GM21786 (cell line): ENCODE results near the gene GRK3.

Experiments used
- ATAC-seq: cut with Tn5 transposase; IDR thresholded peaks from one replicate; pipeline ENCODE4 v1.9.1; 2021; ENCODE audit not compliant: unreplicated experiment

GRK3 gene

DNA sequence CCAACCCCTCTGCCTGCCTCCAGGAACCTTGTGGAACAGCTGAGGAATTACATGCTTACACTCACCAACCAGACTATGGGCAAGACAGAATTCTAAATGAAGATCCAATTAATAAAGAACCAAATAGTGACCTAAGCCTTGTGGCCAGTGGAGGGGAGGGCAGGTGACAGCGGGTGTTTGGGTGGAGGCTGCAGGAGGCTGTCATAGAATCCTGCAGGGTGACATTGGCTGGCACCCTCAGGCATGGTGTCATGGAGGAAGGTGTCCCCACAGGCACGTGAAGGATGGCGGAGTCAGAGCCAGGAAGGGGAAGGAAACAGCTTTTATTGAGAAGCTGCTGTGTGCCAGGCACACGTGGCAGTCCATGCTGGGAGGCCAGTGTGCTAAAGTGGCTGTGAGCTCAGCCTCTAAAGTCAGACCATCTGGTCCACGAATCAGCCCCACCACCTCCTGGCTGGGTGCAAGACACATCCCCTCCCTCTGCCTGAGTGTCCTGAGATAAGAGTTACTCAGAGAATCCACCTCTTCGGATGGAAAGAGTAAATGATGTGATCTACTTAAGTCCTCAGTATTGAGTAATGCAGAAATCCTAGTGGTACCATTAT is 186.2 kb downstream of the GRK3 start:
- no peak for ATAC-seq

DNA sequence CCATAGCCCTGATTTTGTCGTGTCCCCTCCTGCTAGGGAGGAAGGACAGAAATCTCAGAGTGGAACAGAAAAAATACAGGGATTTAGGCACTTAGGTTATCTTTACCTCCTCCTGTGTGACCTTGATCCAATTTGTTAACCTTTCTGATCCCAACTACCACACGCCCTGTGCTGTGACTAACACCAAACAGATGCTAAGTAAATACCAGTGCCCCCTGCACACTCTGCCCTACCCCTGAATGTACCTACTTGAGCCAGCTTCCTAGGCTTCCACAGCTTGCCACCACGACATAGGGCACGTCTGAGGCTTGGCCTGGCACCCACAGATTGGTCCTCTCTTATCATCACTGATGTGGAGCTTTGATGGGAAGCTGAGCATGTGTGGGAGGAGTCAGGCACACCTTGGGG is 186.7 kb downstream of the GRK3 start:
- no peak for ATAC-seq

DNA sequence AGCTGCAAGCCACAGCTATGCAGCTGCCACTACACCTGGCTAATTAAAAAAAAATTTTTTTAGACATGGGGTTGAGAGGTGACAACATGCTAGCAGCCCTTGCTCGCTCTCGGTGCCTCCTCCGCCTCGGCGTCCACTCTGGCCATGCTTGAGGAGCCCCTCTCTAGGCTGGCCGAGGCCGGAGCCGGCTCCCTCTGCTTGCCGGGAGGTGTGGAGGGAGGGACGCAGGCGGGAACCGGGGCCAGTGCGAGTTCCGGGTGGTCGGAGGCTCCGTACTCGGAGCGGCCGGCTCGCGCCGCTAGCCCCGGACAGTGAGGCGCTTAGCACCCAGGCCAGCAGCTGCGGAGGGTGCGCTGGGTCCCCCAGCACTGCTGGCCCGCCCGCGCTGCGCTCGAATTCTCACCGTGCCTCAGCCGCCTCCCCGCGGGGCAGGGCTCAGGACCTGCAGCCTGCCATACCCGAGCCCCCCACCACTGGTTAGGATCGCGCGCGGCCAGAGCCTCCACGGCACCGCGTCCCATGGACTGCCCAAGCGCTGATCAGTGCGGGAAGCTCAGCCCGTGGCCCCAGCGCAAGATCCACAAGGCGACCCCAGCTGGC is 188.2 kb downstream of the GRK3 start:
- ATAC-seq: no peak

DNA sequence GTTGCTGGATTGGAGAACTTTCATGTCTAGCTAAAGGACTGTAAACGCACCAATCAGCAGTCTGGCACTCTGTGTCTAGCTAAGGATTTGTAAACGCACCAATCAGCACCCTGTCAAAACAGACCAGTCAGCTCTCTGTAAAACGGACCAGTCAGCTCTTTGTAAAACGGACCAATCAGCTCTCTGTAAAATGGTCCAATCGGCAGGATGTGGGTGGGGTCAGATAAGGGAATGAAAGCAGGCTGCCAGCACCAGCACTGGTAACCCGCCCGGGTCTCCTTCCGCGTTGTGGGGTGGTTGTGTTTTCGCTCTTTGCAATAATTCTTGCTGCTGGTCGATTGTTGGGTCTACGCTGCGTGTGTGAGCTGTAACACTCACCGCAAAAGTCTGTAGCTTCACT is 188.8 kb downstream of the GRK3 start:
- no peak for ATAC-seq

DNA sequence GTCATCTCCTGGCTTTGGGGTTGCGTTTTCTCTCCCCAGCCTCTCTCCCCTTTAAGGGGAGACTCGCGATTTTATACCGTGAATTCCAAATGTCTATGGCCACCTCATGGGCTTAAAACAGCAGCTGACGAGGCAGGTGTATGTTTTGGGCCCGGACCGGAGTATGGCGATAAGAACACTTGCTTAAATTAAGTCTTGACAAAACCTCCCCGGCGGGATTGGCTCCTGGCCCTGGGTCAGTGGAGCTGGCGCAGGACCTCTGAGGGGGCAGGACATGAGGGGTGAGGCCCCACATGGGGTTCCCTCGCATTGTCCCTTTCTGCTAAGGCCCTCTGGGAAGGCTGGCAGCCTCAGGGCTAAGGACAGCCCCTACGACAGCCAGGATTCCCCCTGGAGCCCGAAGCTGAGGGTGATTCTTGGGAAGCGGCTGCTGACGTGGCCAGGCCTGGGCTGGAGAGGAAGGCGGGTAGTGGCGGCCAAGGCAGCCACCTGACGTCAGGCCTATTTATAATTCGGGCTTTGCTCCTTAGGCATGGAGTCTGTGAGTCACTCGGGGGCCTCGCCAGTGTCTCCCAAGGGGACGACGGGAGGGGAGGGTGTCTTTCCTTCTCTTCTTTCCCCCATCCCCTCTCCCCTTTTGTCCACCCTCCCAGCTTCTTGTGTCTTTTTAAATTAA is 190.2 kb downstream of the GRK3 start:
- no peak for ATAC-seq

DNA sequence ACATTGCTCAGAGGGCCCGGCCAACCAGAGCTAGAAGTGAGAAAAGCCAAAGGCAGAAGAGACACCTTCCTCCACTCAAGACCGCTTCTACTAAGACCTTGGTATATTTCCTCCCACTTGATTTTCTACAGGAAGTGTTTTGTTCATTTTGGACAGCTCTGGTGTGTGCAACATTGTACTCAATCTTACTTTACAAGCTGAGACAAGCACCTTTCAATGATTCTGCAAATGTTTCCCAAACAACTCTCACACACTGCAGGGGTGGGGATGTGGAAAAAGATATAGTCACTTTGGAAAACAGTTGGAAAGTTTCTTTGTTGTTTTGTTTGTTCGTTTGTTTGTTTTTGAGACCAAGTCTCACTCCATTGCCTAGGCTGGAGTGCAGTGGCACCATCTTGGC is 193.2 kb downstream of the GRK3 start:
- no peak for ATAC-seq

DNA sequence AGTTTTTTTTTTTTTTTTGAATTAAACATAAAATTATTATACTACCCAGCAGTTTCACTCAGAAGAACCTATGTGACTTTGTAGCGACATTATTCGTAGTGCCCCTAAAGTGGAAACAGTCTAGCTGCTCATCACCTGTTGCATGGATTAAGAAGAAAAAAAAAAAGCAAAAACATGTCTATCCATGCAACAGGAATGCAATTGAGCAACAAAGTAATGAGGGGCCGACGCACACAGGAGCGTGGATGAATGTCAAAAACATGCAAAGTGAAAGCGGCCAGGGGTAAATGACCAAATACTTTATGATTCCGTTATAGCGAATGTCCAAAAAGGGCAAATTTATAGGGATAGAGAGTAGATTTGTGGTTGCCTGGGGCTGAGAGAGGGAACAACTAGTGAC is 193.8 kb downstream of the GRK3 start:
- ATAC-seq: no peak

DNA sequence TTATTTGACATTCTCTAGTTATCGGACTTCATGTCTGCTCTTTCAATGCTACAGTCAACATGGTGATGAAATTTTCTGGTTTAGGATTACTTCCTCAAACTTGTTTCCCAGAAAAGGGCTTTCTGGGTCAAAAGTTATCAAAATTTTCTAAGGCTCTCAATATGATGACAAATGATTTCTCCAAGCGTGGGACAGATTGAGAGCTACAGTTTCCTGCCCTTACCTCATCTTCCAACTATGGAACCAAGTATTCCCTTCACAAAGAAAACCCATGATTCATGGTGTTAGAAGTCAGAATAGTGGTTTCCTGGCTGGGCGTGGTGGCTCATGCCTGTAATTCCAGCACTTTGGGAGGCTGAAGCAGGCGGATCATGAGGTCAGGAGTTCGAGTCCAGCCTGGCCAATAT is 195.4 kb downstream of the GRK3 start:
- ATAC-seq: no peak

DNA sequence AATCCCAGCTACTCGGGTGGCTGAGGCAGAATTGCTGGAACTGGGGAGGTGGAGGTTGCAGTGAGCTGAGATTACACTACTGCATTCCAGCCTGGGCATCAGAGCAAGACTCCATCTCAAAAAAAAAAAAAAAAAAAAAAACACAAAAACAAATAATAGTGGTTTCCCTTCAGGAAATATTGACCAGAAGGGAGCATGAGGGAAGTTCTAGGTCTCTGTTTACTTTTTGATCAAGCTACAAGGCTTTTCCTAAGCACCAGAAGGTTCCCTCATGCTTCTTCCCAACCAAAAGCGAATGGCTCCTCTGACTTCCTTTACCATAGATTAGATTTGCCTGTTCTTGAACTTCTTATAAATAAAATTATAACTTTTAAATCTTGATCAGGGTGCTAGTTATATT is 195.8 kb downstream of the GRK3 start:
- ATAC-seq: no peak

DNA sequence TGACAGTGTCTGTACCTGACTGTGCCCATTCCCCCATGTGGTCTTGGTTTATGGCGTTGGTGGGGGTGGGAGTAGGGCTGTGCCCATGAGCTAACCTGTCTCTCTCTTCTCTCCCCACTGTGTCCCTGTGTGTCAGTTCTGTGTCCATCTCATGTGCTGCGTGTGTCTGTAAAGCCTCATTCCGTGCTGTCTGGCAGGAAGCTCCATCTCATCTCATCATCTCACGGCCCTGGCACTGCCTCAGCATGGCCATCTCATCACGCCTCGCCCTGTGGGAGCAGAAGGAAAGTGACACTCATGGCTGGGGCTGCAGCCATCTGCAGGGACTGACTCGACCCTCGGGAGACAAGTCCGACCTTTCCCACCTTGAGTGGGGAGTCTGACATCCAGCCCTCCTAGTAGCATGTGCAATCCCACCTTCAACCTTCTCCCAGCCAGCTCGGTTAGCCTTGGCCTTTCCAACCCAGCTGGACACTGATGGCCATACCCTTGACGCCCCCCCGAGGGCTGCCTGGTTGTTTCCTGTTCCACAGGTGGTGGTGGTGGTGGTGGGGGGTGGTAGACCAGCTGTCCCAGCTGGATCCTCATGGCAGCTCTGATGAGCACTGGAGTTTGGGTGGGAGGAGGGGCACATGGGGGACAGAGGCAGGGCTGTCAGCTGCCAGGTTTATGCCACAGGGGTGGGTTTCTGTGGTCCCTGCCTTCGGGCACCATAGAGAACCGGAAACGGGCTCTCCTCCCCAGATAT is 196.5 kb downstream of the GRK3 start:
- no peak for ATAC-seq

DNA sequence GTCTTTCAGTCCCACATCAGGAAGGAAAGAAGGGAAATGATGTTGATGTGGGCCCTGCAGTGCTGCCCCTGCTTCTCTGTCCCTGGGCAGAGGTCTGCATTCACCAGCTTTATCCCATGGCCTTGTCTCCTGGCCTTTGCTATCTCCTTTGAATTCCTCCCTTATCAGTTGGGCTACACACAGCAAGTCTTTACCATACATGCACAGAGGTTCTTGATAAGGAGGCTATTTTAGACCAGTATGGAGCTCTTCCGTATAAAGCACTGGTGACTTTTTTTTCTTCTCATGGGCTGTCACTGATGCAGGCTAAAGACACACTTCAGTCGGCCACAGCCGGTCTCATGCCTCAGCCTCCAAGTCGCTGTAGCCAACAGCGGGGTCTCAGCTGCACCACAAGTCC is 197.7 kb downstream of the GRK3 start:
- ATAC-seq: no peak

DNA sequence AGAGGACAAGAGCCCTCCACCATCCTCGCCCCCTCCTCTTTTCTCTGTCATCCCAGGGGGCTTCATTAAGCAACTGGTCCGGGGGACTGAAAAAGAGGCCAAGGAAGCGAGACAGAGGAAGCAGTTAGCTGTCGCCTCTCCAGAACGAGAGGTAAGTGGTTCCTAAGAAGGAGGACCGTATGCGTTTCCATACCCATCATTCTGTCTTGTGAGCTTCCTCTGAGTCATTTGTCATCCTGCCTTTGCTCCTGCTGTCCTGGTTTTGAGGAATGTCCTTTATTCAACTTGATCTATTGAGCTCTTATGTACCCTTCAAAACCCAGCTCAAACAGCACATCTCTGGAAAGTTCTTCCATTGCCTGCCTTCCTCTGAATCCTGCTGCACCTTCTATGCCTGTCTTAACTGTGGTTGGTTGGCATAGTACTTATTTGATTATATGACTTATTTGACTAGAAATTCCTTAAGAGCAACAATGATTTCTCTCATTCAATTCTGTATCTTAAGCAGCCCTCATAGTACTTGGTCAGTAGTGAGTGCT is 198.8 kb downstream of the GRK3 start:
- no peak for ATAC-seq

DNA sequence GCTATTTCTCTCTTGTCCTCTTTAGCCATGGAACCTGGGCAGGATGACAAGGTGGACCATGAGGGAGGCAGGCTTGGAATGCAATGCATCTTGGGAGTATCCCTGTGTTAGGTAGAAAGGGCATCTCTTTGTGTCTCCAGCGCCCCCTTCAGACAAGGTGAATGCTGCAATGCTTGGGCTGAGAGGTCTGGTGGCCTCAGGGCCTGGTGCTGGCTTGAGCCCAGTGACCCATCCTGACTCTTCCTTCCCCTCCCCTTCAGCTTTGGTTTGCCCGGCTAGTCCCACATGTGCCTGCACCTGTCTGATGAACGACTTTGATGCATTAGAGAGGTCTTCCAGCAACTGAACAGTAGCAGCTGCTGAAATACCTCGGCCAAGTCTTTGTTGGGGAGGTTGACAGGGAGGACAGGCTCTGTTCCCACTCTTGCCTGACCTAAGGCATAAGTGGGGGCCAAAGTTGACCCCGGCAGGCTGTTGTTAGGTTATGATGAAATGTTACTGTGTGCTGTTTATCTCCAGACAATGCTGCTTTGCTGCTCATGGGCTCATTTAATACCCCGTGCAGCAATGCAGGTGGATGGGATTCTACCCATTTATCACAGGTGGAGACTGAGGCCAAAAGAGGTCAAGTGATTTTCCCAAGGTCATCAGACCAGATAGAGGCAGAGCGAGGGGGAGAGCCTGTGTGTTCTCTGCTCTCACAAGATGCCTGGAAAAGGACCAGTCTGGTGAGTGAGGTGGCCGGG is 200.0 kb downstream of the GRK3 start:
- ATAC-seq: no peak

DNA sequence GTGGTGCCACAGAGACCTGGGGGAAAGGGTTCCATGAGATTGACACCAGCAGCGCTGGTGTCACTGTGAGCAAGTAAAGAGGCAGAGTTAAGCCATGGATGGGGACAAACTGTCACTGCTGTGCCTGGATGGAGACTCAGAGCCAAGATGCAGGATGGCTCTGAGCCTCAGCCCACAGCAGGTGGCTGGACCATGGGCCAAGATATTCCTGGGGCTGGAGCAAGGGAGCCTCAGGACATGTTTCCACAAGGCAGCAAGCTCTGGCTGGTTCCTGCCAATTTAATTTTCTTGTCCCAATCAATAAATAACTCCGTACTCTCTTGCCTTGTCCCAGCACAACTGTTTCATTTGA is 200.5 kb downstream of the GRK3 start:
- ATAC-seq: no peak

DNA sequence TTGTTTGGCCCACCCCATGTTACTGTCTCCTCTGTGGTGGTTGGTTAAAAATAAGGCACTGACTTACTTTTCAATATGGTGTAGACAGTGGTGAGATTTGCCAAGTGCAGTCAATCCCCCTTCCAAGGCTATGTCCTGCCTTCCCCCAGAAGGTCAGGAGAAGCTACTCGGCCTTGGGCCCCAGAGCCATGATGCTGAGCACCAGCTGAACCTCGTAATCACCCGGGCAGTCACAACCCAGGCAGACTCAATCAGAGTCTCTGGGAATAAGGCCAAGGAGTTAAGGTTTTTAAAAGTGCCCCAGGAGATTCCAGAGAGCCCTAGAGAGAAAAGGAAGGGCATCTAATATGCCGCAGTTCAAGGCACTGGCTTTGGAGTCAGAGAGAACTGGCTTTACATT is 201.3 kb downstream of the GRK3 start:
- ATAC-seq: no peak

DNA sequence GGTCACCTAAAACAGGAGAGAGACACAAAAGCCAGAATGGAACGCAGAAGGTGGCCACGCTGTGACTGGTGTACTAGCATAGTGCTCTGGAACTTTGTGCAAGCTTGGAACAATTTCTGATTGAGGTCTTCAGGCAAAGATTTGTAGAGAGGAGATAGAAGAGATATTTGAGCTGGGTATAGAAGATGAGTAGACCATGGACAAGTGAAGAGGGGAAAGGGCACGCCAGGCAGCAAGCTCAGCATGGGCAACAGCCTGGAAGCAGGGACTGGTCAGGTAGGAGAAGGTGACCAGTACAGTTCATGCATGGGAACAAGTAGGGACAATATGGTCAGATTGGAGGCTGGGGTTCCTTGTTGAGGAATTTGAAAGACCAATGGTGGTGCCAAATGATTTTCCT is 201.9 kb downstream of the GRK3 start:
- ATAC-seq: no peak

DNA sequence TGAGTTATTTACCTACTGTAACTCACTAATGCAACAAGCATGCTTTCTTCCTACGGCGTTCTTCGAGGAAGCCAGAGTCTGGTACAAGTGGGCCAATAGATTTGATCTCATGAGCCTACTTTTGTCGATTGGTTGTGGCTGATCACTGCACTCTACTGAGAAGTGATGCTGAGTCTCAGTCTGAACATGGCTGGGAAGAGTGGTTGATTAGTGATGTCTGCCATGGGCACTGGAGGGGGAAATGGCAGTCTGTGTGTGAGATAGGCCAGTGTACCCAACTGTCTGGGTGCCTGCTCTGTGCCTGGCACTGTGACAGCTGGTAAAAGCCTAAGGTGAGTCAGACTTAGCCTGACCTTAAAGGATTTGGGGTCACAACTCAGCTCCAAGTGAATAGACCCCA is 205.9 kb downstream of the GRK3 start:
- ATAC-seq: no peak

DNA sequence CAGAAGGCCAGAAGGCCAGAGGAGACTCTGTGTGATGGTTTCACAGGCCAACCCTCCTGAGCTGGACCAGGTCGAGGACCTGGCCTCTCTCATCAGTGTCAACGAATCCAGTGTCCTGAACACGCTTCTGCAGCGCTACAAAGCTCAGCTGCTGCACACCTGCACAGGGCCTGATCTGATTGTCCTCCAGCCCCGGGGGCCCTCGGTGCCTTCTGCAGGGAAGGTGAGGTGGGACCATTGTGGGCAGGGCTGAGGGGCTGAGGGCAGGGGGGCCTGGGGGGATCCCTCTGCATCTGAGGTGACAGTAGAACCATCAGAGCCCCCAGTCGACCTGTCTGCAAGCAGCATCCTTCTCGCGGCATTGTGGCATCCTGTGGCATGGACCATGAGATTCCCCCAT is 207.8 kb downstream of the GRK3 start:
- no peak for ATAC-seq

DNA sequence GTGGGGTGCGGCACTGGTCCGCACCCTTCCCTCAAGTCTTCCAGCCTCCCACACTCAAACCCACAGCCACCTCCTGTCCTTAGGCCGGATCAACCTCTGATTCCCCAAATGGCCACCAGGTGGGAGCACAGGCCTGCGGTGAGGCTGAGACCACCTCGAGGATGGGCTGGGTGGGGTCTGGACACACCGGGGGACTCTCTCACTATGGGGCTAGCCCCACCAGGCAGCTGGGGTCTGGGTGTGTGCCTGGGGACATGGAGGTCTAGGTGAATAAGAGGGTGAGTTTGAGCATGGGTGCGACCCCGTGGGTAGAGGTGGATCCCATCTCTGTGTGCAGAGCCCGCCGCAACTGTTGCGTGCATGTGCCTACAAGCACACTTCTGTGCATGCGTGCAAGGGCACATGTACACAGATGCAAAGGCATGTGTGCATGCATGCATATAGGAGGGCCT is 210.1 kb downstream of the GRK3 start:
- no peak for ATAC-seq

DNA sequence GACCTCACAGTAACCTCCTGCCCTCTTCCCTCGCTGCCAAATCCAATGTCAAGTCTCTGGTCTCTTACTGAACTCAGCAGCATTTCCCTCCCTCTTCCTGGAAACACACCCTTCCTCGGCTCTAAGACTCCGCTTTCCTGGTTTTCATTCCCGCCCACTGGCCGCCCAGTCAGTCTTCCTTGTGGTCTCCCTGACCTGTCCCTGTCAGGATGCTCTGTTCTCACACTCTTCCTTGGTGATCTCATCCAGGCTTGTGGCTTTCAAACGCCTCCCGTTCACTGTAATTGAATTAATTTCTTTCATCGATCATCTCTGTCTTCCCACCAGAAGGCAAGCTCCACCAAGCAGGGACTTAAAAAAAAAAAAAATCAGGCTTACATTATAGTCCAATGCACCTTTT is 211.1 kb downstream of the GRK3 start:
- no peak for ATAC-seq

DNA sequence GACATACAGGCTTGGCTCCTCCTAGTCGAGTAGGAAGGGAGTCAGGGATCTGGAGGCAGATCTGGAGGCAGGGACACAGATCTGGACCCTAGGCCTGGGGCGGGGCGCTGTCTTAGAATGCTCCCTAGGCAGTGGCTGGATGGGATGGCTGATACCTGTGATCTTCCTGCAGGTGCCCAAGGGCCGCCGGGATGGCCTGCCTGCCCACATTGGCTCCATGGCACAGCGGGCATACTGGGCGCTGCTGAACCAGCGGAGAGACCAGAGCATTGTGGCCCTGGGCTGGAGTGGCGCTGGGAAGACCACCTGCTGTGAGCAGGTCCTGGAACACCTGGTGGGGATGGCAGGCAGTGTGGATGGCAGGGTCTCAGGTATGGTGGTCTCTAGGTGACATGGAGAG is 212.9 kb downstream of the GRK3 start:
- no peak for ATAC-seq
